Osteocyte (in vitro differentiated cells): ENCODE measurements around the gene TRPM3. TPM values are rescaled to one million over a fixed set of nuclear protein-coding genes. Genes with fewer than 3 reads are reported as not detected.

ENCODE experiments used
- DNase-seq: peaks from one replicate; pipeline ENCODE4 v3.0.0; 2021; ENCODE audit warnings: mixed read lengths; ENCODE audit not compliant: unreplicated experiment; ENCODE audit errors: extremely low spot score
- H3K27ac Mint-ChIP-seq: one replicate; pipeline ENCODE4 v1.8.0; 2021; ENCODE audit warnings: mild to moderate bottlenecking, mixed read lengths; ENCODE audit not compliant: unreplicated experiment
- H3K27me3 Mint-ChIP-seq: one replicate; pipeline ENCODE4 v1.8.0; 2021; ENCODE audit warnings: mixed read lengths; ENCODE audit not compliant: unreplicated experiment
- H3K36me3 Mint-ChIP-seq: one replicate; pipeline ENCODE4 v1.8.0; 2021; ENCODE audit warnings: mixed read lengths; ENCODE audit not compliant: unreplicated experiment
- H3K4me1 Mint-ChIP-seq: one replicate; pipeline ENCODE4 v1.8.0; 2021; ENCODE audit warnings: mixed read lengths; ENCODE audit not compliant: unreplicated experiment
- H3K4me3 Mint-ChIP-seq: one replicate; pipeline ENCODE4 v1.8.0; 2021; ENCODE audit warnings: mild to moderate bottlenecking, moderate library complexity, mixed read lengths; ENCODE audit not compliant: unreplicated experiment
- H3K9me3 Mint-ChIP-seq: one replicate; pipeline ENCODE4 v1.8.0; 2021; ENCODE audit warnings: mixed read lengths; ENCODE audit not compliant: unreplicated experiment
- CTCF ChIP-seq: fragments of 200-600 bp; sonication (generic); IDR thresholded peaks from 2 replicates; pipeline ENCODE4 v1.5.0; 2021; ENCODE audit warnings: antibody characterized with exemption, mild to moderate bottlenecking, moderate library complexity
- total RNA-seq: library from RNA; stranded (reverse); gene quantifications from 2 replicates; pipeline ENCODE4 v1.2.1, GENCODE V29; 2021

The TRPM3 gene
- total RNA-seq, 1 donor from 2014 or later: 0.05 TPM

- H3K4me1 Mint-ChIP-seq: peaks cover 31% of the 10 kb centered on the region
- no peak for DNase-seq
- TF ChIP-seq CTCF: no peak
- no peaks in the 10 kb centered on the region for H3K27me3 Mint-ChIP-seq
- no peaks in the 10 kb centered on the region for H3K36me3 Mint-ChIP-seq
- H3K4me3 Mint-ChIP-seq: no peak overlapping the region
- no peaks in the 10 kb centered on the region for H3K9me3 Mint-ChIP-seq
- H3K27ac Mint-ChIP-seq: peak overlapping the region; percentile 43
Measured at GRCh38 chr9:70954126-70954525, 167.3 kb downstream of the TRPM3 start.

- no peak overlapping the region for H3K27ac Mint-ChIP-seq
- no peak for DNase-seq
- H3K4me3 Mint-ChIP-seq: no peak overlapping the region
- peaks cover 36% of the 10 kb centered on the region for H3K4me1 Mint-ChIP-seq
- no peaks in the 10 kb centered on the region for H3K27me3 Mint-ChIP-seq
- no peaks in the 10 kb centered on the region for H3K9me3 Mint-ChIP-seq
- no peaks in the 10 kb centered on the region for H3K36me3 Mint-ChIP-seq
- TF ChIP-seq CTCF: no peak
Measured at GRCh38 chr9:70951749-70952727, 169.4 kb downstream of the TRPM3 start.

GRCh38 chr9:70950270-70950669 is 171.2 kb downstream of the TRPM3 start:
- DNase-seq: no peak
- H3K27ac Mint-ChIP-seq: no peak overlapping the region
- no peaks in the 10 kb centered on the region for H3K27me3 Mint-ChIP-seq
- TF ChIP-seq CTCF: no peak
- H3K4me1 Mint-ChIP-seq: peaks cover 35% of the 10 kb centered on the region
- no peaks in the 10 kb centered on the region for H3K9me3 Mint-ChIP-seq
- H3K36me3 Mint-ChIP-seq: no peaks in the 10 kb centered on the region
- H3K4me3 Mint-ChIP-seq: no peak overlapping the region

- DNase-seq: no peak
- no peak for TF ChIP-seq CTCF
- H3K27ac Mint-ChIP-seq: no peak overlapping the region
- no peaks in the 10 kb centered on the region for H3K27me3 Mint-ChIP-seq
- H3K9me3 Mint-ChIP-seq: no peaks in the 10 kb centered on the region
- no peak overlapping the region for H3K4me3 Mint-ChIP-seq
- no peaks in the 10 kb centered on the region for H3K36me3 Mint-ChIP-seq
- peaks cover 25% of the 10 kb centered on the region for H3K4me1 Mint-ChIP-seq
Measured at GRCh38 chr9:70949239-70949638, 172.2 kb downstream of the TRPM3 start.

- no peaks in the 10 kb centered on the region for H3K36me3 Mint-ChIP-seq
- H3K4me1 Mint-ChIP-seq: peaks cover 20% of the 10 kb centered on the region
- no peak for TF ChIP-seq CTCF
- no peak overlapping the region for H3K4me3 Mint-ChIP-seq
- H3K27ac Mint-ChIP-seq: no peak overlapping the region
- no peak for DNase-seq
- no peaks in the 10 kb centered on the region for H3K27me3 Mint-ChIP-seq
- H3K9me3 Mint-ChIP-seq: no peaks in the 10 kb centered on the region
Measured at GRCh38 chr9:70948744-70949143, 172.7 kb downstream of the TRPM3 start.
